Peyer's patch (tissue), 4 donors: ENCODE data around the gene DMBX1.

Experiments
- POLR2A ChIP-seq, 2 donors: fragments of 450-650 bp; IDR thresholded peaks; one replicate each; pipeline ENCODE4 v1.5.1; 2017; ENCODE audit warnings: antibody characterized with exemption in 2 of 2, mild to moderate bottlenecking in 2 of 2, moderate library complexity in 2 of 2
- TF ChIP-seq, protein P1 (sequence below), 6 experiments: fragments of 450-650 bp in 4 of 6; fragments of 200-600 bp in 2 of 6; sonication (generic) in 1 of 6; IDR thresholded peaks; one replicate each; pipeline ENCODE4 v1.5.1; 2017 to 2019; ENCODE audit warnings: antibody characterized with exemption in 6 of 6, mild to moderate bottlenecking in 3 of 6, moderate library complexity in 1 of 6

DNA sequence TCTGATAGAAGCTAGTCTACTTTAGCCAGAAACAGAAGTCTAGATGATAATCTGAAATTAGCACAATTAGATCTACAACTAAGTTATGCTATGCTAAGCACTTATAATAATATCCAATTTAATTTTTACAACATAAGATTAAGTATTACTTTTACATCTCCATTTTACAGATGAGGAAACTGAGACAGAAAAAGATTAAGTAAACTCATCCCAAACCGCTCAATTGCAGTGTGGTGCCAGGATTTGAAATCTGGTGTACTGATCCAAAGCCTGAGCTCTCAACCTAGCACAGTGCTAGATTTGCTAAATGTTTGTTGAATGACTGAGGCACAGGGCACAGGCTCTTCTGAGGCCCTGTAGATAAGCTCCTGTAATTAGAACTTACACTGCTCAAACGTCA lies 48.0 kb downstream of the DMBX1 start:
- TF ChIP-seq, protein P1, sequence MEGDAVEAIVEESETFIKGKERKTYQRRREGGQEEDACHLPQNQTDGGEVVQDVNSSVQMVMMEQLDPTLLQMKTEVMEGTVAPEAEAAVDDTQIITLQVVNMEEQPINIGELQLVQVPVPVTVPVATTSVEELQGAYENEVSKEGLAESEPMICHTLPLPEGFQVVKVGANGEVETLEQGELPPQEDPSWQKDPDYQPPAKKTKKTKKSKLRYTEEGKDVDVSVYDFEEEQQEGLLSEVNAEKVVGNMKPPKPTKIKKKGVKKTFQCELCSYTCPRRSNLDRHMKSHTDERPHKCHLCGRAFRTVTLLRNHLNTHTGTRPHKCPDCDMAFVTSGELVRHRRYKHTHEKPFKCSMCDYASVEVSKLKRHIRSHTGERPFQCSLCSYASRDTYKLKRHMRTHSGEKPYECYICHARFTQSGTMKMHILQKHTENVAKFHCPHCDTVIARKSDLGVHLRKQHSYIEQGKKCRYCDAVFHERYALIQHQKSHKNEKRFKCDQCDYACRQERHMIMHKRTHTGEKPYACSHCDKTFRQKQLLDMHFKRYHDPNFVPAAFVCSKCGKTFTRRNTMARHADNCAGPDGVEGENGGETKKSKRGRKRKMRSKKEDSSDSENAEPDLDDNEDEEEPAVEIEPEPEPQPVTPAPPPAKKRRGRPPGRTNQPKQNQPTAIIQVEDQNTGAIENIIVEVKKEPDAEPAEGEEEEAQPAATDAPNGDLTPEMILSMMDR (IDR thresholded peaks at IDR 0.05), result no peak
- TF ChIP-seq POLR2A (IDR thresholded peaks at IDR 0.05), result no peak
